ENCODE measurements around the gene KRT84.

Gene KRT84

DNA sequence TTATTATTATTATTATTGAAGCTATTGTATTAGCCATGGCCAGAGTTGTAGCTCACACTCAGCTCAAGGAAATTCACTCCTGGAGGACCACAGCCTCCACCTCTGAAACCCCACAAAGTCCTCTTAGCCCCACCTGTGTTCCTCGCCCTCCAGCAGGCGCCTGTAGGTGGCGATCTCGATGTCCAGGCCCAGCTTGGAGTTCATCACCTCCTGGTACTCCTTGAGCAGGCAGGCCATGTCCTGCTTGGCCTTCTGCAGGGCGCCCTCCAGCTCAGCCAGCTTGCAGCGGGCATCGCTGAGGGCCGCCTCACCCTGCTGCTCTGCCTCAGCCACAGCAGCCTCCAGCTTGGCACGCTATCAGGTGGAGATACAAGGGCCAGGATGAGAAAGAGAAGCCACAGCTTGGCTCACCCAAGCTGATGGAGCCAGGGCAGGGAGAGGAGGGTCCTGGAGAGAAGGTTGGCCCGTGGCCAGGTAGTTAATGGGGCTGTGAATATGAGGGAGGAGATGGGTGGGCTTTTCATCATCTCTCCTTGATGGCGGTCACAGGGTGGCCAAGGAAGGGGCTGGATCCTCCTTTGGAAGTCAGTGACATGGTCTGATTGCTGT lies 23.2 kb downstream of the KRT84 start:
- H3K4me3 ChIP-seq (ENCODE audit: low read depth, low read length), result no peak overlapping the region

DNA sequence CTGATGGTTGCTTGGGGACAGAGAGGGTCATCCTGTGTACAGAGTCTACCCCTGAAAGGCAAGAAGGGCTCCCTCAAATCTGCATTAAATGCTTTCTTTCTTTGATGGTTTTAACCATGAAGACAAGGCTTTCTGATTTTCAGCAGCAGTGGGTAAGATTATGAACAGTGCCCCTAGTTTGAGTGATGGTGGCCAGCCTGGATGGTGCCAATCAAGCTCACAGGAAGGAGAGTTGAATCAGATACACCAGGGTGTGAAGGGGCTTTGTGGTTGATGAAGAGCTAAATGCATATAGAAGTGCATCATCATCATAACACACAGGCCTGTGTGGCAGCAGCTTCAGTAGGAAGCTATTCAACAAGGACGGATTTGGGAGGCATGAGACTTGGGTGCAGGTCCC lies 23.9 kb downstream of the KRT84 start:
- no peak overlapping the region for H3K4me3 ChIP-seq (ENCODE audit: low read depth, low read length)

DNA sequence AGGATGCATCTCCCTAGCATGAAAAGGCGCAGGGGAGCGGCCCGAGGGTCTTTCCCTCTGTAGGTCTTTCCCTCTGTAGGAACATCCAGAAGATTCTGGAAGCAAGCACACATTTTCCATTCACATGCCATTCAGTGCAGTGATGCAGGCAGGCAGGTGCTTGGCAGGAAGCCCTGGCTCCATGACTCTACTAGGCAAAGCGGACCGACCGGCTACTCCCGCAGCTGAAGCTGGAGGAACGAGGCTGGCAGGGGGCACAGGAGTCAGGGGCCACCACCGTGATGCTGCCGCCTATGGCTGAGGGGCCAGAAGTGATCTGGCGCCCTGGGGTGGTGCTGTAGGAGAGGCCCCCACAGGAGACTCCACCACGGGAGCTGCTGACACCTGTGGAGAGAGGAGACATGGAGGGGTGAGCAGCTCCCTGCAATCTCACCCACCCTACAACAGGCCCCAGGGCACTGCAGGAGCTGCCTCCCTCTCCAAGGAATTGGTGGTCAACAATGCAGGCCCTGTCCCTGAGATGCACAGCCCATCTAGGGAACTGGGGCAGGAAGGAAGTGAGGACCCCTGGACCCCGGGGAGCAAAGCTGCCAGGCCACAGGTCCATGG lies 24.7 kb downstream of the KRT84 start:
- H3K4me3 ChIP-seq (ENCODE audit: low read depth, low read length), result no peak overlapping the region

DNA sequence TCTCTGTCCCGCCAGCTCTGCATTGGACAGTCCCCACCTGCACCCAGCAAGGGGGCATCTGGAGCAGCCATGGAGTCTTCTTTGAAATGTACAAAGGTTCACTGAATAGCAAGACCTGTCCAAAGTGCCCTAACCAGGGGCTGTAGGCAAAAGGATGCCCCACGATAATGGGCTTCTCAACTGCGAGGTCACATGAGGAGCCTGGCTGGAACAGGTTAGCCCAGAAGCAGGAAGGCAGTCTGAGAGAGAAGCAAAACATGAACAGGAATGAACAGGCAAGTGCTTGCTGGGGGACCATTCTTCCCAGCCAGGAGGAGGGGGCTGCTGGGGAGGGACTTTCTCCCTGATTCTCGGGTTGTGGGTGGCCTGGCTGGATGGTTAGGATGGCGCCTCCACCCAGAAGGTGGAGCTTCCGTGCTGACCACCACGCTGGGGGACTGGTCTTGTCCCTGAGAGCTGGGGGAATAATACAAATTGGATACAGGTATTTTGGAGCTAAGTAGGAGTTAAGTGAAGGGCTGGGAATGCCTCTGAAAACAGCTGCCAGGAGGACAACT lies 25.3 kb downstream of the KRT84 start:
- H3K4me3 ChIP-seq (ENCODE audit: low read depth, low read length), result no peak overlapping the region

DNA sequence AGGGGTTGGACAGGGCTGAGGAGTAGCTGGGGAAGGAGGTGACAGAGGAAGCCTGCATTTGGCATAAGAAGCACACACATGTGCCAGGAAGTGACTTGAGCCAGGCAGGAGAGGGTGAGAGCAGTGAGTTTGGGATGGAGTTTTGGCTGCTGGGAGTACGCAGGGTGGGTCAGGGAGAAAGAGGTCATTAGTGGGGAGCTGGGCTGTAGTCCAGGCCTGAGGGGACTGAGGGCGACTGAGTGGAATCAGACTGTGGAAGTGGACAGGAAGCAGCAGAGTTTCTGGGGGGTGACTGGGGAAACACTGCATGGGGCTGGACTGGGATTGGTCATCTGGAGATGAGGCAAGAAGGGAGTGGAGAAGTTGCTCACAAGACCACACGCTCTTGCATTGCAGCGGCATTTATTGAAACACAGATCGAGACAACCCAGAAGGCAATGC lies 25.8 kb downstream of the KRT84 start:
- H3K4me3 ChIP-seq (ENCODE audit: low read depth, low read length), result no peak overlapping the region

DNA sequence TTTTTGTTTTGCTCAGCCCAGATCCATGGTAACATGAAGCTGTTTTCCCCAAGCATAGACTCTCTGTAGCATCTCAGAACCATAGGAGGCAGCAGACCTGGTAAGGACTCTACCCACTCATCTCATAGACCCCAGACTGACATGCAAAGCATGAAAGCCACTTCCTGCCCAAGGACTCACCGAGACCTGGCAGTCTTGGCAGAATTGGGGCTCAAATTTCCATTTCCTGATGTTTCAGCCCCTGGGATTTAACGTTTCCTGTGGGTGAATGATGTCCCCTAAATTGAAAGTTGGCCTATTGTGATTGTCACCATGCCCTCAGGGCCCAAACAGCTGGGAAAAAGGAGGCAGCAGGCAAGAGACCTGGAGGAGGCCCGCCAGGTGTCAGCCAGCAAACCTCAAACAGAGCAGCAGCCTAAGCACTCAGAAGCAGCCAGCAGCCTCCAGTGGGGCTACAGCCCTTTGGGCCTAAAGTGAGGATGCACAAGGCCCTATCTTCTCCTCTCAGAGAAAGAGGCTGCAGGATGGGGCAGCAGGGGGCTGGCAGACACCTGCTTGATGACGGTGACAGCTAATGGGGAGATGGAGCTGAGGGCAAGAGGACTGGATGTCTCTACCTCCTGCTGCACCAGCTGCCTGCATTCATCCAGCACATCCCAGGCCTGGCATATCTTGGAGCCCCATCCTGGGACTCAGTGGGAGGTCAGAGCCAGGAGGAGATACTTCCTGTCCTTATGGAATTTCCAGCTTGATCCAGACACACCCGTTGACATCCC lies 26.7 kb downstream of the KRT84 start:
- H3K4me3 ChIP-seq (ENCODE audit: low read depth, low read length), result no peak overlapping the region

DNA sequence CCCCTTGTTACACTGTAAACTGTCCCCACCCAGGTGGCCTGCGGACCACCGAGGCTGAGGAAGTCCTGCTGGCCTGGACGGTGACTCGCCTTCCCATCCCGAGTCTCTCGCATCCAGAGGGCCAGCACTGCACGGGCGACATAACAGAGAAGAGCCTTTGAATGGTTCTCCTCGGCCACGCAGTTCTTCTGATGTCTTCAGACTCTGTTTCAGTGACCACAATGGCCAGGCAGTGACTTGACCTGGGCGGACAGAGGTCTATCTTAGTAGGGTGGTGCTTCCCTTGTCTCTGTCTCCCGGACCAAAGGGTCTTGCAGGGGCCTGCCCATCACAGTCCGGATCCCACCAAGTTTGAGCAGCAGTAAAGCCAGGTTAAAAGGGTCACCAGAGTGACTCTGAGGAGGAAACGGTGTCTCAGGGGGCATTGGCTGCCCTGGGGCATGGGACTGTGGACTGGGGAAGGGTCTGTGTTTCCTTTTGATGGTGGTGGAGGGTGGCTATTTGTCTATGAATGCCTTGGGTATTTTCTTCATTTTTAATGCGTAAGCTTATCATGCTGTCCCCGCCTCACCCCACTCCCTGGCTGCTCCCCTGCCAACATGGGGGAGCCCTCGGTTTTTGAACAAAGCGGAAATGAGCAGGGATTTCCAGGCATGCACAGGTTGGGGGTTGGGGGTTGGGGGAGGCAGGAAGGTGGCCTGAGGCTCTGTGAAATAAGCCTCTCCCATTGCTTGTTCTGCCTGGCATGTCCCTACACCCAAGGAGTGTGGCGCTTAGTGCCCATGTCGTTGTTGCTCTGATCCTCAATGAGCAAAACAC lies 28.5 kb downstream of the KRT84 start:
- no peak overlapping the region for H3K4me3 ChIP-seq (ENCODE audit: low read depth, low read length)

DNA sequence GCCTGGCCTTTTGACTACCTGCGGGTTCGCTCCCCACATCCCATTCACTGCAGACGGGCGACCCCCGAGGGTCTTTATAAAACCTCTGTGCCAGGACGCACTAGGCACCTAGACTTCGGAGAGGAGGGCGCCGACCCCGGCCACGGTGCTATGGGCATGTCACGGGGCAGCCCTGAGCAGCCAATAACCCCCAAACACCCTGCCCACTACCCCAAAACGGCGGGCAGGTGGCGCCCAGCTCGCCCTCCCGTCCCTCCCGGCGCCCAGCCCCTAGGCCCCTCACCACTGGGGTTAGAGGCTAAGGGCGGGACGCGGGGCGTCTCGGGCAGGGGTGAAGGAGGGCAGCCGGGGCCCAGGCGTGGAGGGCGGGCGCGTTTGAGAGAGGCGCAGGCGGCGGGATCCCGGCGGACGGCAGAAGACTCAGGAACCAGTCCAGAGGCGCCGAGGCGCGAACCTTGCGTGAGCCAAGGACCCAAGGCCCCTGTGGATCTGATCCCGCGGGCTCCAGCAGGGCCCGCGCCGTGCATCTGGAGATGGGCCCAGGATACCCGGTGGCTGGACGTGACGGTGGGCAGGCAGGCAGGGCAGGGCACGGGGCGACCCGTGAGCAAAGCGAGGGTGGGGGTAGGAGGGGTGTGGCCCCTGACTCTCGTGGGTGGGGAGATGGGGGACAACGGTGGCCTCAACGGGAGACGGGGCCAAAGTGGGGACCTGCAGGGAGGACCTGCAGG lies 29.3 kb downstream of the KRT84 start:
- H3K4me3 ChIP-seq (ENCODE audit: low read depth, low read length), result no peak overlapping the region

DNA sequence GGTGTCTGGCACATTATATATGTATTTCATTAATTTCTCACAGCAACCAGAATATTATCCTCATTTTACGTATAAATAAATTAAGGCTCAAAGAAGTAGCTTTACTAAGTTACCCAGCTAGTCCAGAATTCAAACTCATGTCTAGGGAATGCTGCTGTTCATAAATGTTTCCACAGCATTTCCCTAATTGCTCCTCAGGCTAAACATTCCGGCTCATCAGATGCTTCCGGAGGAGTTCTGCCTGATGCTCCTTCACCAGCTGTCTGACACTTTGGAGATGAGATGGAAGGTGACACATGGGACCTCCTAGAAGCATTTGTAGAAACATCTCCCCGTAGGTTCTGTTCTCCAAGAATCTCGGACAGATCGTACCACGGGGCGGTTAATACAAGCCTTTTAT lies 30.3 kb downstream of the KRT84 start:
- no peak overlapping the region for H3K4me3 ChIP-seq (ENCODE audit: low read depth, low read length)

DNA sequence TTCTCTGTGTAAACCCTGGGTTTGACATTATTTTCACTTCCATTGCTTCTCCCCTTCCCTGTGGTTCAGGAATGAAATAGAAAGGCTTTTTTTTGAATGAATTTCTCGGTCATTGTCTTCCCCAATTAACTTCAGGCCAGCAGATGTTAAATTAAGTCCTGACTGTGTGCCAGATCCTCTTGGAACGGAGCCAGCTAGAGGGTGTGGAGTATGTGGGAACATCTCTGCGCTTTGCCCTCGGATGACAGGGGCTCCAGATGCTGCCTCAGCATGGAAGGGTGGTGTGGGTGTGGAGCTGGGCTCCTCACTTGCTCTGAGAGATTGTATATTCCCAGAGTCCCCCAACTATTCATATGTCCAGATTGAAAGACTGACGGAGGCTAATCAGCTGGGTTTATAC lies 31.3 kb downstream of the KRT84 start:
- no peak overlapping the region for H3K4me3 ChIP-seq (ENCODE audit: low read depth, low read length)

DNA sequence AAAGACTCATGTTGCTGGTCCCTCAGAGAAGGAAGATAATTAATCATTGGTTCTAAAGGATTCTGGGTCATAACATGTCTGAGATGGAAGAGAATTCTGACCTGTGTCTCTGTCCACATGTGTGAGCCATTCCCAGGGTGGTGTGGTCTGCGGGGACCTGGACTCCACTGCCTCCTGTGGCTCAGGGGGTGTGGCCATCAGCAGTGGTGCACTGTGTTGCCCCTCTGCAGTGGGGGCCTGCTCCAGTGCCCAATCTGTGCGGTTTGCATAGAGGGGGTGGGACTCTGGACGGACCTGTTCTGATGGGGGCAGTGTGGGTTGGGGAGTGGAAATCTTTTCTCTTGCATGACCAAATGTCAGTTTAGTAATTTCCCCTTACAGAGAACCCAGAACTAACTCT lies 31.7 kb downstream of the KRT84 start:
- H3K4me3 ChIP-seq (ENCODE audit: low read depth, low read length), result no peak overlapping the region

DNA sequence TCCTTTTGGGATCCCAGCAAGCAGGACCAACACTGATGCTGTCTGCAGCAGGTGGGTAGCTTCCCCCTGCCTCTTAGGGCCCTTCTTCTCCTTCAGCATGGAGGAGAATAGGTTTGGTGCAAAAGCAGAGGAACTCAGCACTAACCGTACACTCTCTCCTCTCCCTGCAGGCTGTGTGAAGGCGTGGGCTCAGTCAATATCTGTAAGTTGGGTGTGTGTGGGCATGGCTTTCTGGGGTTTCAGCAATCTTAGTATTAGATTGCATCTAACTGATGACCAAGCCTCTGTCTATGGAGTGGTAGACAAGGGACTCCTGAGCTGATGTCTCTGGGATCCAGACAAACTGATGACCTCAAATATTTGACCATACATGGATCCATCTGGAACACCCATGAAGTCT lies 32.5 kb downstream of the KRT84 start:
- no peak overlapping the region for H3K4me3 ChIP-seq (ENCODE audit: low read depth, low read length)

DNA sequence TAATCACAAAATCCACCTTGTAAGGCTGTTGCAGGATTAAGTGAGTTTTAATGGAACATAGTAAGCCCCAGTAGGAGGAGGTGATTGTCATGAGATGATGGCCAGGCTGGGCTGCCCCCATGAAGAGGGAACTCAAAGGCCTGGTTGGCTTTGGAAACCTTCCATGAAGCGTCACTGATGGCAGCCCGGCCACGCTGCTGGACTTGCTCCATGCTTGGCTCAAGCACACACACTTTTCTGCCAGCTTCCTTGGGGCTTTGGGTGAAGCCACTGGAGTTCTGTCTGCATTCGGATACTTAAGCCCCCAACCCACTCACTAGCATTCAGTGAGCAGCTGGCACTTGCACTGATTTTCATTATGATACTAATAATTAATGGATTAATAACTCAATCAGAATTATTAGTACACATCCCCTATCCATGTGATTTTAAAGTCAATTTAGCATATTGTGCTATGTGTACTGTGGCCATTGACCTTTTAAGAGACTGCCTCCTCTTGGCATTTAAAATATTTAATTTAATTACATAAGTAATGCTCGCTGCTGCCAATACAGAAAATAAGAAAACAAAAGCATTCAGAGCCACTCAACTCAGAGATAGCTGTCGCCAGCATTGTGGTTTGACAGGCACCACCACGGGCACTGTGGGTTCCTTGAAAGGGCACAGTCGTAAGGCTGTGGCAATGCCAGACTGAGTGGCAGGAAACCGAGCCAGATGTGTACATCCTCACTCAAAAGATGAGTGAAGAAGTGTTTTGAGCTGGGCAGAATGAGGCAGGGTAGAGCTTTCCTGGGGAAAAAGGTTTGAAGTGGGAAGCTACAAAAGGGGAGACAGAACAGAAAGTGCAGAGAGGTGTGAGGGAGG lies 34.0 kb downstream of the KRT84 start:
- no peak overlapping the region for H3K4me3 ChIP-seq (ENCODE audit: low read depth, low read length)

DNA sequence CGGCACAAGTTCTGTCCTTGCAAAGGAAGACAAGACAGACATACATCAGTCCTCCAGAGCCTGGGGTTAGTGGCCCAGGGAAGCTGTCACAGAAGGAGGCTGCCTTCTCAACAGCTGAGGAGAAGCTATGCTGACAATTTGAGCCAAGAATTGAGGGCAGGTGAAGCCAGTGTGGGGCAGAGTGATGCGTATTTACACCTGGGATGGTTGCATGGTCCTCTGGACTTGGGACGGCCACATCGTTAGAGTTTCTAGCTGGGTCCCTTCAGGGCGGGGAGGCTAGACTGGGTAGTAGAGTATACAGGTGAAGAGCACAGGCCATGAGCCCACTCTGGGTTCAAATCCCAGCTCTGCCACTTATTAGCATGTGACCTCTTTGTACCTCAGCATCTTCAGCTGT lies 34.7 kb downstream of the KRT84 start:
- no peak overlapping the region for H3K4me3 ChIP-seq (ENCODE audit: low read depth, low read length)

DNA sequence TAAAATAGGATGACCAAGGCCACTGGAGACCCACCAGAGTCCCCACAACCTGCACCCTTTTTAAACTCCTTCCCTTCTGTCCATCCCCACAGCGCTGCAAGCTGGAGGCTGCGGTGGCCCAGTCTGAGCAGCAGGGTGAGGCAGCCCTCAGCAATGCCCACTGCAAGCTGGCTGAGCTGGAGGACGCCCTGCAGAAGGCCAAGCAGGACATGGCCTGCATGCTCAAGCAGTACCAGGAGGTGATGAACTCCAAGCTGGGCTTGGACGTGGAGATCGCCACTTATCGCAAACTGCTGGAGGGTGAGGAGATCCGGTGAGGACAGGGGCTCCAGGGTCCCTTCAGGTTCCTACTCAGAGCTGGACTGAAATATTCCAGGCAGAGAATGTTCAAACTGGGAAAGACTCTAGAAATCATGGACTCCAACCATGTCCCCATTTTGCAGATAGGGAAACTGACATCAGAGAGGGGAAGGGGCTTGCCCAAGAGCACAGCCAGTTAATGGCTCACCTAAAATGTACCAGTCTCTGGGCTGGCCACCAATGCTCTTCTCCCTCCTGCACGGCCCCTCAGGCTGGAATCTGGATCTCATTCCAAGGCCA lies 35.3 kb downstream of the KRT84 start:
- no peak overlapping the region for H3K4me3 ChIP-seq (ENCODE audit: low read depth, low read length)

DNA sequence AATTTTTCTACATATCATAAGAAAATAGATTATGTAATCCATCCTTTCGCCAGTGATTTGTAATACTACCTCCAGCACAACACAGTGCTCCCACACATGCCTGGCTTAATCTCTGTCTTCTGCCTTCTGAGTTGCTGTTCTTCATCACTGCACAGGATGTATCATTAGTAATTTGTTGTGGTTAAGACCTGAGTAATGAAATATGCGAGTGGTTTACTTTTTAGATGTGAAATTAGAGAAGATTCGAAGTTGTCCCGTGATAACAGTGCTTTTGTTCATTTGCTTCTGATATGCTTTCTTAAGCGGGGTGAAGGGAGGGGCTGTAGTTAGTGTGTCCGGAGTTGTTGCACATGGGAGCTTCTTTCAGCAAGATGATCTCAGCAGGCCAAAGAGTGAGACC lies 36.3 kb downstream of the KRT84 start:
- H3K4me3 ChIP-seq (ENCODE audit: low read depth, low read length), result no peak overlapping the region

DNA sequence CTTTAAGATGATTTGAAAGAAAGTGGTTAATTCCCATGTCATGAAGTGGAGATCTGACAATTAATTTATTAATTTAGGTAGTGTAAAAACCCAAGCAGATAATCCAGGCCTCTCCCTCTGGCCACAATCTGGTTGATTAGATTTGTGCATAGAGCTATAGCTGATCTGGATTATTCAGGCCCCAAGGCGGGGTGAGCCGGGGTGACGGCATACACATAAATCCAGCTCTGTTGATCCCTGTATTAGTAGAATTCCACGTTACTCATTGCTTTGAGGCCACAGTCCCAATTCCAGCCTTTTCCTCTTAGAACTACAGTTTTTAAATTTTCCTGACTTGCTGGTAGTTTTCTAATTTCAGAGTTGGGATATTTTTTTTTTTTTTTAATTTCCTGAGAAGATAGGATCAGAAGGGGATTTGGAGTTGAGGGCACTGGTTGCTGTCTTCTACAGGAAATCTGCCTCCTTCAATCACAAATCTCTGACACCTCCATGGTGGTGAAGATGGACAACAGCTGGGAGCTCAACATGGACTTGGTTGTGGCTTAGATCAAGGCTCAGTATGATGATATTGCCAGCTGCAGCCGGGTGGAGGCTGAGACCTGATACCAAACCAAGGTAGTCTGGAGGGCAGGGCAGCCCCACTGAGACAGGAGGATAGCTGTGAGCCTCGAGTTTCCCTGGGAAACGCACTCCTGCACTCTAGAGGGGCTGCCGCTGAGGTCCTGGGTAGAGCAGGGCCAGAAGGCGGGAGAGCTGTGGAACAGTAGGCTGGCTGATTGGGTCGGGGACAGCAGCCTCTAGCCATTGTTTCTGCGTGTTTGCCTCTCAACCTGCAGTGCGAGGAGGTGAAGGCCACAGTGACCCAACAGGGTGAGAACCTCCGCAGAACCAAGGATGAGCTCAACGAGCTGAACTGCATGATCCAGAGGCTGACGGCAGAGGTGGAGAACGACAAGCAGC lies 37.6 kb downstream of the KRT84 start:
- no peak overlapping the region for H3K4me3 ChIP-seq (ENCODE audit: low read depth, low read length)

DNA sequence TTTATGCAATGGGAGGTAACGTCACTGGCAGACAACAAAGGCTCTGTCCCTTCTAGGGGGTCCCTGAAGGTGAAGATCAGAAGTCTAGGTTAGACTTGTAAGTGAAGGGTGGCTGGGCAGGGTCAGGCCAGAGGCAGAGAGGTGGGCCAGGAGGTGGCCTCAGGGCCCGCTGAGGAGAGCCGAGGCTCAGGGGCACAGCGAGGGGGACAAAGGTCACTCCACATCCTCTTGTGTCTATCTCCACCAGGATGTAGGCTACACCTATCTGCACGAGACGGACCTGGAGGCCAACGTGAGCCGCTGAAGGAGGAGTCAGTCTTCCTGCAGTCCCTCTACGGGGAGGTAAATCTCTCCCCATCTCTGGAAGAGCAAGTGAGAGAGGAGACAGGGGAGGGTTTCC lies 38.4 kb downstream of the KRT84 start:
- H3K4me3 ChIP-seq (ENCODE audit: low read depth, low read length), result no peak overlapping the region
